ENCODE measurements around the gene TRIM52.
"Not testable (repeated sequence)": the region's sequence is repeated elsewhere in the genome, so short reads cannot be mapped to it uniquely, and the experiment has no call there.

DNA sequence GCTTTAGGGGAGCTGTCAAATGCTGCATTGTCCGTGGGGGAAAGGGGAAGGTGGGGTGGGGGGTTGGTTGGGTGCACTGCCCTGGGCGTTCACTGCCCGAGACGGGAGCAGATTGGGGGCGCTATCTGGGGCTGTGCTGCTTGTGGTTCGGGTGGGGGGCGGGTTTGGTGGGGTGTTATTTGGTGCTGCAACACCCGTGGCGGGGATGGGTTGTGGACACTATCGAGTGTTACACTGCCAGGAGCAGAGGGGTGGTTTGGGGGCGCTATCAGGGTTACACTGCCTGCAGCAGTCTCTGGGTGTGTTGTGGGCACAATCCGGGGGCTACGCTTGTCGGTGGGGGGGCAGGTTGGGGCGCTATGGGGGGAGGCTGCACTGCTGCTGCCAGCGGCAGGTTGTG, 21.5 kb upstream of the TRIM52 start:
- TF ChIP-seq, protein P1, sequence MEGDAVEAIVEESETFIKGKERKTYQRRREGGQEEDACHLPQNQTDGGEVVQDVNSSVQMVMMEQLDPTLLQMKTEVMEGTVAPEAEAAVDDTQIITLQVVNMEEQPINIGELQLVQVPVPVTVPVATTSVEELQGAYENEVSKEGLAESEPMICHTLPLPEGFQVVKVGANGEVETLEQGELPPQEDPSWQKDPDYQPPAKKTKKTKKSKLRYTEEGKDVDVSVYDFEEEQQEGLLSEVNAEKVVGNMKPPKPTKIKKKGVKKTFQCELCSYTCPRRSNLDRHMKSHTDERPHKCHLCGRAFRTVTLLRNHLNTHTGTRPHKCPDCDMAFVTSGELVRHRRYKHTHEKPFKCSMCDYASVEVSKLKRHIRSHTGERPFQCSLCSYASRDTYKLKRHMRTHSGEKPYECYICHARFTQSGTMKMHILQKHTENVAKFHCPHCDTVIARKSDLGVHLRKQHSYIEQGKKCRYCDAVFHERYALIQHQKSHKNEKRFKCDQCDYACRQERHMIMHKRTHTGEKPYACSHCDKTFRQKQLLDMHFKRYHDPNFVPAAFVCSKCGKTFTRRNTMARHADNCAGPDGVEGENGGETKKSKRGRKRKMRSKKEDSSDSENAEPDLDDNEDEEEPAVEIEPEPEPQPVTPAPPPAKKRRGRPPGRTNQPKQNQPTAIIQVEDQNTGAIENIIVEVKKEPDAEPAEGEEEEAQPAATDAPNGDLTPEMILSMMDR (IDR thresholded peaks at IDR 0.05) = not testable (repeated sequence)
- TF ChIP-seq POLR2A (IDR thresholded peaks at IDR 0.05); EP300 (IDR thresholded peaks at IDR 0.05; ENCODE audit: low read depth): not testable (repeated sequence)
